Right hindlimb (tissue), 1 donor: ENCODE measurements around the gene RUFY3.
"Not testable (repeated sequence)": the region's sequence is repeated elsewhere in the genome, so short reads cannot be mapped to it uniquely, and the experiment has no call there.

ENCODE experiments used
- DNase-seq: peaks from one replicate; pipeline ENCODE4 v3.0.0-alpha.2; 2018

The RUFY3 gene

GRCh38 chr4:70721747-70722146 is at the start of gene RUFY3:
Gene RUFY3 (plus strand): TSS chr4:70721964. CDS start chr4:70722574, 610 bp downstream.
- peak; percentile 69 for DNase-seq

GRCh38 chr4:70674191-70674590 is 47.6 kb upstream of the RUFY3 start:
- no peak for DNase-seq

GRCh38 chr4:70674731-70675130 is 47.0 kb upstream of the RUFY3 start:
- DNase-seq, result no peak

GRCh38 chr4:70676554-70677090 is 45.1 kb upstream of the RUFY3 start:
- DNase-seq, result no peak

- DNase-seq, result no peak
Measured at GRCh38 chr4:70678383-70678999, 43.3 kb upstream of the RUFY3 start.

GRCh38 chr4:70680934-70681333 is 40.8 kb upstream of the RUFY3 start:
- DNase-seq, result no peak

GRCh38 chr4:70681704-70682103 is 40.1 kb upstream of the RUFY3 start:
- DNase-seq, result no peak

- DNase-seq, result not testable (repeated sequence)
Measured at GRCh38 chr4:70682142-70682541, 39.6 kb upstream of the RUFY3 start.

- no peak for DNase-seq
Measured at GRCh38 chr4:70687392-70687791, 34.4 kb upstream of the RUFY3 start.

- DNase-seq, result peak; percentile 98
Measured at GRCh38 chr4:70687821-70688794, 33.7 kb upstream of the RUFY3 start, which contains the start of gene UTP3. Gene UTP3 (plus strand): TSS chr4:70688532. CDS start chr4:70688678, 146 bp downstream.

- no peak for DNase-seq
Measured at GRCh38 chr4:70688795-70689231, 33.0 kb upstream of the RUFY3 start.

GRCh38 chr4:70691661-70692060 is 30.1 kb upstream of the RUFY3 start:
- no peak for DNase-seq

GRCh38 chr4:70694633-70695032 is 27.1 kb upstream of the RUFY3 start:
- not testable (repeated sequence) for DNase-seq

GRCh38 chr4:70698435-70698834 is 23.3 kb upstream of the RUFY3 start:
- DNase-seq, result not testable (repeated sequence)

- DNase-seq, result no peak
Measured at GRCh38 chr4:70700712-70701111, 21.1 kb upstream of the RUFY3 start.

- DNase-seq, result no peak
Measured at GRCh38 chr4:70701271-70701670, 20.5 kb upstream of the RUFY3 start.

- DNase-seq, result not testable (repeated sequence)
Measured at GRCh38 chr4:70702592-70702991, 19.2 kb upstream of the RUFY3 start.

- no peak for DNase-seq
Measured at GRCh38 chr4:70703619-70704214, 18.0 kb upstream of the RUFY3 start.

GRCh38 chr4:70704215-70704930 is 17.4 kb upstream of the RUFY3 start:
- DNase-seq, result peak; percentile 91

- DNase-seq, result no peak
Measured at GRCh38 chr4:70704931-70705182, 16.9 kb upstream of the RUFY3 start.

- peak; percentile 84 for DNase-seq
Measured at GRCh38 chr4:70705183-70706043, 16.4 kb upstream of the RUFY3 start.

GRCh38 chr4:70706044-70706461 is 15.7 kb upstream of the RUFY3 start:
- DNase-seq, result no peak
